GM12892 (cell line): ENCODE data around the gene FKTN.

Experiments
- POLR2A ChIP-seq: IDR thresholded peaks from 2 replicates; pipeline ENCODE4 v1.6.1; 2011; ENCODE audit warnings: low read depth, low read length, control low read depth
- POLR2AphosphoS5 ChIP-seq: IDR thresholded peaks from 2 replicates; pipeline ENCODE4 v1.6.1; 2011; ENCODE audit warnings: low read depth, low read length, control low read depth

DNA sequence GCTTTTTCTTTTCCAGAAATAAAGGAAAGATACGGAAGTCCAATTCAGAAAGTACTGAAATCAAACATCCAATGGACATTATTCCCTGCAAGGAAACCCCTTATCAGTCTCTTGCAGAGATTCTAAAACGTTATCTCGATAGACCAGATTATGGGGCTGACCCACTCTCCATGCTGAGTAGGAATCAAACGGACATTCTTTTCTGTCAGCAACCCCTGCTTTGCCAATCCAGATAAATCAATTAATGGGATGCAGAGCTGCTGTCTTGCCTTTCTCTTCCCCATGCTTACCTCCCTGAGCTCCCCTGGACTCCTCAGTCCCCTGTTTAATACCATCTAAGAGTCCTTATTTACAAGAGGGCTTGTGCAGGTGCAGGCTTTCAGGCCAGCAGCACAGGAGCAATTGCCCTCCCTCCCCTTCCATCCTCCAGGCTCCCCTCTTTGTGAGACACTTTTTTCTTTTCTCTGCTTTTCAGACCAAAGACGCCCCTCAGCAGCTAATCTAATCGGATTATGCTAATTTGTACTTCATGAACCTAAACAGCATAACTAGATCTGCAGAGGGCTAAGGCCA is 118.5 kb downstream of the FKTN start:
- no peak for TF ChIP-seq POLR2A
- no peak for TF ChIP-seq POLR2AphosphoS5
